ENCODE results near the gene PPDPF.
"Not testable (repeated sequence)": the region's sequence is repeated elsewhere in the genome, so short reads cannot be mapped to it uniquely, and the experiment has no call there.

The PPDPF gene

GRCh38 chr20:63500902-63501817, 19.4 kb upstream of the PPDPF start:
- Histone ChIP-seq H3K9me3 (ENCODE audit: control insufficient read depth, insufficient read depth, low read length) (no peaks in the 10 kb centered on the region), H3K36me3 (ENCODE audit: insufficient read depth, low read length) (no peaks in the 10 kb centered on the region), H3K9ac (ENCODE audit: low read depth, low read length) (no peak overlapping the region), H3K4me1 (ENCODE audit: insufficient read depth, low read length) (no peaks in the 10 kb centered on the region)

- Histone ChIP-seq H3K36me3 (ENCODE audit: insufficient read depth, low read length) (no peaks in the 10 kb centered on the region), H3K4me1 (ENCODE audit: insufficient read depth, low read length) (no peaks in the 10 kb centered on the region), H3K9ac (ENCODE audit: low read depth, low read length) (no peak overlapping the region), H3K9me3 (ENCODE audit: control insufficient read depth, insufficient read depth, low read length) (no peaks in the 10 kb centered on the region)
These were observed 18.5 kb upstream of the PPDPF start for GRCh38 chr20:63501818-63502670.

GRCh38 chr20:63502671-63503172, 17.8 kb upstream of the PPDPF start:
- Histone ChIP-seq H3K9me3 (ENCODE audit: control insufficient read depth, insufficient read depth, low read length) (no peaks in the 10 kb centered on the region), H3K4me1 (ENCODE audit: insufficient read depth, low read length) (no peaks in the 10 kb centered on the region), H3K9ac (ENCODE audit: low read depth, low read length) (no peak overlapping the region)

GRCh38 chr20:63503524-63503923, 17.0 kb upstream of the PPDPF start:
- Histone ChIP-seq H3K9ac (ENCODE audit: low read depth, low read length) (no peak overlapping the region), H3K9me3 (ENCODE audit: control insufficient read depth, insufficient read depth, low read length) (no peaks in the 10 kb centered on the region; the same call in 1 of the 2 replicates), H3K4me1 (ENCODE audit: insufficient read depth, low read length) (no peaks in the 10 kb centered on the region), H3K36me3 (ENCODE audit: insufficient read depth, low read length) (no peaks in the 10 kb centered on the region)

More at GRCh38 chr20:63502671-63503172, 17.8 kb upstream of the PPDPF start:
- no peaks in the 10 kb centered on the region for H3K36me3 ChIP-seq (ENCODE audit: insufficient read depth, low read length)

- no peaks in the 10 kb centered on the region for H3K36me3 ChIP-seq (ENCODE audit: insufficient read depth, low read length)
- H3K9me3 ChIP-seq (ENCODE audit: control insufficient read depth, insufficient read depth, low read length), result no peaks in the 10 kb centered on the region; the same call in 1 of the 2 replicates
- H3K4me1 ChIP-seq (ENCODE audit: insufficient read depth, low read length), result no peaks in the 10 kb centered on the region
- no peak overlapping the region for H3K9ac ChIP-seq (ENCODE audit: low read depth, low read length)
These were observed 15.9 kb upstream of the PPDPF start for GRCh38 chr20:63504642-63505041.

- Histone ChIP-seq H3K9me3 (ENCODE audit: control insufficient read depth, insufficient read depth, low read length) (no peaks in the 10 kb centered on the region; the same call in 1 of the 2 replicates), H3K9ac (ENCODE audit: low read depth, low read length) (no peak overlapping the region), H3K36me3 (ENCODE audit: insufficient read depth, low read length) (no peaks in the 10 kb centered on the region), H3K4me1 (ENCODE audit: insufficient read depth, low read length) (no peaks in the 10 kb centered on the region)
These were observed 15.3 kb upstream of the PPDPF start for GRCh38 chr20:63505281-63505680.

GRCh38 chr20:63505723-63506122, 14.8 kb upstream of the PPDPF start:
- no peaks in the 10 kb centered on the region; the same call in 1 of the 2 replicates for H3K9me3 ChIP-seq (ENCODE audit: control insufficient read depth, insufficient read depth, low read length)
- H3K36me3 ChIP-seq (ENCODE audit: insufficient read depth, low read length), result no peaks in the 10 kb centered on the region
- H3K4me1 ChIP-seq (ENCODE audit: insufficient read depth, low read length), result no peaks in the 10 kb centered on the region
- no peak overlapping the region for H3K9ac ChIP-seq (ENCODE audit: low read depth, low read length)

GRCh38 chr20:63507083-63507743, 13.4 kb upstream of the PPDPF start:
- no peak overlapping the region for H3K9ac ChIP-seq (ENCODE audit: low read depth, low read length)
- H3K9me3 ChIP-seq (ENCODE audit: control insufficient read depth, insufficient read depth, low read length), result no peaks in the 10 kb centered on the region; the same call in 1 of the 2 replicates
- no peaks in the 10 kb centered on the region for H3K4me1 ChIP-seq (ENCODE audit: insufficient read depth, low read length)
- H3K36me3 ChIP-seq (ENCODE audit: insufficient read depth, low read length), result no peaks in the 10 kb centered on the region

GRCh38 chr20:63508072-63508768, 12.3 kb upstream of the PPDPF start:
- Histone ChIP-seq H3K4me1 (ENCODE audit: insufficient read depth, low read length) (no peaks in the 10 kb centered on the region), H3K36me3 (ENCODE audit: insufficient read depth, low read length) (no peaks in the 10 kb centered on the region), H3K9ac (ENCODE audit: low read depth, low read length) (no peak overlapping the region), H3K9me3 (ENCODE audit: control insufficient read depth, insufficient read depth, low read length) (no peaks in the 10 kb centered on the region; the same call in 1 of the 2 replicates)

GRCh38 chr20:63509088-63509564, 11.4 kb upstream of the PPDPF start:
- Histone ChIP-seq H3K4me1 (ENCODE audit: insufficient read depth, low read length) (no peaks in the 10 kb centered on the region), H3K36me3 (ENCODE audit: insufficient read depth, low read length) (no peaks in the 10 kb centered on the region), H3K9ac (ENCODE audit: low read depth, low read length) (no peak overlapping the region), H3K9me3 (ENCODE audit: control insufficient read depth, insufficient read depth, low read length) (no peaks in the 10 kb centered on the region; the same call in 1 of the 2 replicates)

GRCh38 chr20:63513207-63513606, 7.4 kb upstream of the PPDPF start:
- Histone ChIP-seq H3K9me3 (ENCODE audit: control insufficient read depth, insufficient read depth, low read length) (no peaks in the 10 kb centered on the region; the same call in 1 of the 2 replicates), H3K9ac (ENCODE audit: low read depth, low read length) (no peak overlapping the region), H3K36me3 (ENCODE audit: insufficient read depth, low read length) (no peaks in the 10 kb centered on the region), H3K4me1 (ENCODE audit: insufficient read depth, low read length) (no peaks in the 10 kb centered on the region; the same call in 1 of the 2 replicates)

- H3K9ac ChIP-seq (ENCODE audit: low read depth, low read length); H3K36me3 ChIP-seq (ENCODE audit: insufficient read depth, low read length); H3K4me1 ChIP-seq (ENCODE audit: insufficient read depth, low read length); H3K9me3 ChIP-seq (ENCODE audit: control insufficient read depth, insufficient read depth, low read length): not testable (repeated sequence)
These were observed 6.0 kb upstream of the PPDPF start for GRCh38 chr20:63514520-63514919.
